Left lung (tissue), 14 donors: ENCODE measurements around the gene CFHR1. TPM values are rescaled to one million over a fixed set of nuclear protein-coding genes. Genes with fewer than 3 reads are reported as not detected.
A peak's percentile ranks its signal among the peaks of the same experiment; 100 is the strongest.
"Not testable (repeated sequence)": the region's sequence is repeated elsewhere in the genome, so short reads cannot be mapped to it uniquely, and the experiment has no call there.

Source experiments
- ATAC-seq: fragments of 200-7000 bp; cut with Tn5 transposase; one replicate; pipeline ENCODE4 v1.9.1; 2020; ENCODE audit warnings: moderate library complexity
- DNase-seq, 4 donors: peaks; one replicate each; pipeline ENCODE4 v3.0.0-alpha.2; 2013 to 2020
- H3K27ac ChIP-seq, 2 donors: fragments of 200-600 bp; sonication (generic) in 1 of 2; one replicate each; pipeline versions ENCODE4 v1.5.0 to v1.8.0; 2020 to 2021
- H3K27me3 ChIP-seq, 2 donors: fragments of 200-600 bp; sonication (generic) in 1 of 2; one replicate each; pipeline versions ENCODE4 v1.5.0 to v1.8.0; 2020 to 2021
- H3K36me3 ChIP-seq, 2 donors: fragments of 200-600 bp; sonication (generic) in 1 of 2; one replicate each; pipeline versions ENCODE4 v1.5.0 to v1.8.0; 2020 to 2021
- H3K4me1 ChIP-seq, 2 donors: fragments of 200-600 bp; one replicate each; pipeline ENCODE4 v1.8.0; 2021
- H3K4me3 ChIP-seq, 2 donors: fragments of 200-600 bp; sonication (generic) in 1 of 2; one replicate each; pipeline versions ENCODE4 v1.5.0 to v1.8.0; 2020 to 2021; ENCODE audit warnings: mild to moderate bottlenecking in 1 of 2
- H3K9me3 ChIP-seq, 2 donors: fragments of 200-600 bp; sonication (generic) in 1 of 2; one replicate each; pipeline versions ENCODE4 v1.5.0 to v1.8.0; 2020 to 2021
- intact Hi-C, 2 donors: fragments of 100-400 bp; cut with DNase I; formaldehyde crosslinking; loops; one replicate each; pipeline versions ENCODE4 v1.11.2 to v1.14.2; 2022
- long read RNA-seq, 12 donors: library from polyadenylated mRNA in 2 of 12; unstranded in 2 of 12; transcript quantifications; one replicate each; pipeline ENCODE4 v2.0.0 and lab custom pipeline, GENCODE V29; 2019 to 2026
- polyA plus RNA-seq, 6 donors: library from polyadenylated mRNA; unstranded; fragments of 120-200 nt; gene quantifications; one replicate each; pipeline ENCODE4 v1.2.1, GENCODE V29; 2013; ENCODE audit not compliant: insufficient read length in 6 of 6
- total RNA-seq, 2 donors: library from RNA; stranded (reverse); fragmentation: NEBNext Ultra II Directional; extraction: Animal tissue kit (Norgen Biotek cat#: 25700); gene quantifications; one replicate each; pipeline ENCODE4 v1.2.1, GENCODE V29; 2021
- TF ChIP-seq, protein P1 (sequence below), 2 donors: fragments of 200-600 bp; sonication (generic) in 1 of 2; IDR thresholded peaks; one replicate each; pipeline versions ENCODE4 v1.5.0 to v1.8.0; 2021; ENCODE audit warnings: antibody characterized with exemption in 2 of 2
- donor health status: DM: no; HTN: yes; CAD: no.
- donor health status: DM: no; HTN: no; CAD: no.

The CFHR1 gene
- total RNA-seq = not detected
- polyA plus RNA-seq = 1 to 10 TPM in 5 of 6 donors, under 1 TPM in 1; 0.52 to 7.6 (median 3.6) TPM
- long read RNA-seq, donor 1, partial matches to known transcripts = 0 of 6 reads
- long read RNA-seq, donor 1, other reads (novel, unspliced or antisense) = 6 of 6 reads
- long read RNA-seq, donor 2 = 0 reads
- long read RNA-seq, donor 3 = 0 reads
- long read RNA-seq, donor 4 = 0 reads
- long read RNA-seq, donor 5, partial matches to known transcripts = 11 of 11 reads
- long read RNA-seq, donor 5, other reads (novel, unspliced or antisense) = 0 of 11 reads
- long read RNA-seq, donor 6, partial matches to known transcripts = 0 of 7 reads
- long read RNA-seq, donor 6, other reads (novel, unspliced or antisense) = 7 of 7 reads
- long read RNA-seq, donor 7 = 0 reads
- long read RNA-seq, donor 8 = 0 reads
- long read RNA-seq, donor 9 = 0 reads
- long read RNA-seq, donor 10 = 0 reads
- long read RNA-seq, donor 11 = 0 reads
- long read RNA-seq, donor 12 = 0 reads

DNA sequence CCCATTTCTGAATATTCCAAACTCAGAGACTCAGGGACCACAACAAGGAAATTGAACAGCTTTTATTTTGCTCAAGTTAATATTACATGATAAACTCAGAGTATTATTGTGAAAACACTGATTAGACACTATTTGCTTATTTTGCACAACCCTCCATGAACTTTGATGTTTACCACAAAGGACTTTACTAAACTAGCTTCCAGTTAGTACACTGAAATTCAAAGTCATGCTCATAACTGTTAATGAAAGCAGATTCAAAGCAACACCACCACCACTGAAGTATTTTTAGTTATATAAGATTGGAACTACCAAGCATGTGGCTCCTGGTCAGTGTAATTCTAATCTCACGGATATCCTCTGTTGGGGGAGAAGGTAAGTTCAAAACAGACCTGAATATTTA is at the start of gene CFHR1:
Gene CFHR1 (plus strand): TSS at position 201 of the 400 bp plus-strand sequence. CDS start 114 bp downstream, at position 315.
- intact Hi-C loops, DNase-seq, H3K4me3 ChIP-seq, ATAC-seq, H3K9me3 ChIP-seq, H3K27me3 ChIP-seq, H3K36me3 ChIP-seq, H3K4me1 ChIP-seq, H3K27ac ChIP-seq: not testable (repeated sequence)

DNA sequence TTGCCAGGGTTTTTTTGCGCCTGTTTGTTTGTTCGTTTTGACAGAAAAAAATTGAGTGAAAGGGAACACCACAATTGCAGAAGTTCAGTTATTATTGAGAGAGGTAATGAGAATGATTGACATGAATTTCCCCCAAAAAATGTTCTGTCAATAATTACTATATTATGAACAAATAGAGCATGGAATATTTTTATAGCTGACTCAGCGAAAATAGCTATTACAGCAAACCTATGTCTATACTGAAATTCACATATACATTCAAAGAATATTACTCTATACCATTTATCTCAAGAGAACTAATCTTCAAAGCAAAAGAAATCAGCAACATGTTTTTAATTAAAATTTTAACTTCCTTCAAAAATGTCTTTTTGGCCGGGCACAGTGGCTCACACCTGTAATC is 49.7 kb upstream of the CFHR1 start:
- intact Hi-C loops, H3K27me3 ChIP-seq, ATAC-seq, H3K4me1 ChIP-seq, H3K27ac ChIP-seq, H3K36me3 ChIP-seq, H3K9me3 ChIP-seq, H3K4me3 ChIP-seq, DNase-seq: not testable (repeated sequence)

DNA sequence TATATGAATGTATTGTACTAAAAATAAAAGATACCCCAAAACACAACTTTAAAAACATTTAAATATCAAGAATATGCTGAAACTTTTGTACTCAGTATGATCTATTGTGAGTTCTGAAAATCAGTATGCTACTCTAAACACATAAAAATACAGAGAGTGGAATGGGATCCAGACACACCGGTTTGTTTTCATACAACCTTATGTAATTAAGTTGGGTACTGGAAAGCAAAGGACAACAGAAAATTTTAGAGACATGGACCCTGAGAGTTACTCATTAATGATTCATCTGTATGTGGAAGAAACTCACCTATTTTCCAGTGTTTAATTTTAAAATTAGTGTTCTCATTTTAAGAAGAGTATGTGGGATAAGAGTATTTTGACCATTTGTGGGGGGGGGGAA is 45.8 kb upstream of the CFHR1 start:
- Histone ChIP-seq H3K4me3 (no peak overlapping the region), H3K4me1 (no peaks in the 10 kb centered on the region), H3K9me3 (no peaks in the 10 kb centered on the region), H3K27ac (no peak overlapping the region), H3K36me3 (no peaks in the 10 kb centered on the region), H3K27me3 (no peaks in the 10 kb centered on the region)
- no peak for ATAC-seq
- DNase-seq = no peak
- intact Hi-C loops = no loop called here
- TF ChIP-seq, protein P1, sequence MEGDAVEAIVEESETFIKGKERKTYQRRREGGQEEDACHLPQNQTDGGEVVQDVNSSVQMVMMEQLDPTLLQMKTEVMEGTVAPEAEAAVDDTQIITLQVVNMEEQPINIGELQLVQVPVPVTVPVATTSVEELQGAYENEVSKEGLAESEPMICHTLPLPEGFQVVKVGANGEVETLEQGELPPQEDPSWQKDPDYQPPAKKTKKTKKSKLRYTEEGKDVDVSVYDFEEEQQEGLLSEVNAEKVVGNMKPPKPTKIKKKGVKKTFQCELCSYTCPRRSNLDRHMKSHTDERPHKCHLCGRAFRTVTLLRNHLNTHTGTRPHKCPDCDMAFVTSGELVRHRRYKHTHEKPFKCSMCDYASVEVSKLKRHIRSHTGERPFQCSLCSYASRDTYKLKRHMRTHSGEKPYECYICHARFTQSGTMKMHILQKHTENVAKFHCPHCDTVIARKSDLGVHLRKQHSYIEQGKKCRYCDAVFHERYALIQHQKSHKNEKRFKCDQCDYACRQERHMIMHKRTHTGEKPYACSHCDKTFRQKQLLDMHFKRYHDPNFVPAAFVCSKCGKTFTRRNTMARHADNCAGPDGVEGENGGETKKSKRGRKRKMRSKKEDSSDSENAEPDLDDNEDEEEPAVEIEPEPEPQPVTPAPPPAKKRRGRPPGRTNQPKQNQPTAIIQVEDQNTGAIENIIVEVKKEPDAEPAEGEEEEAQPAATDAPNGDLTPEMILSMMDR (IDR thresholded peaks at IDR 0.05) = no peak

DNA sequence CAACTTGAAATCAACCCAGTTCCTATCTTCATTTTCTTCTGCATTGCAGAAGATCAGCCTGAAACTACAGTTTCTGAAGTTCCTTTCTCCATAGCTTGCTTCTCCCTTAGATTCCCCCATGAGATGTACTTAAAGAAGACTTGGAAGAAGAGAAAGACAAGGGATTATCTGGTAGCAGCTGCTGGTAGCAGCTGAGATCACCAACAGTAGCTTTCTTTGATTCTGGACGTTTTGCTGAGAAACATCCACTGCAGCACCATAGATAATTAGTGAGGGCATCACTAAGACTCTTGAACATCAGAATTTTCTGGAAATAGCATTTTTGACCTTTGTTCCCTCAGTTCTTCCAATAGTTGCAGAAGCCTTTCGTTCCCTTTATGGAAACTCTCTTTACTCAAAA is 45.4 kb upstream of the CFHR1 start:
- H3K4me3 ChIP-seq = no peak overlapping the region
- H3K27me3 ChIP-seq = no peaks in the 10 kb centered on the region
- TF ChIP-seq, protein P1 (IDR thresholded peaks at IDR 0.05) = no peak
- H3K36me3 ChIP-seq = no peaks in the 10 kb centered on the region
- intact Hi-C loops = no loop called here
- no peak for ATAC-seq
- no peaks in the 10 kb centered on the region for H3K4me1 ChIP-seq
- no peaks in the 10 kb centered on the region for H3K9me3 ChIP-seq
- no peak overlapping the region for H3K27ac ChIP-seq
- no peak for DNase-seq

DNA sequence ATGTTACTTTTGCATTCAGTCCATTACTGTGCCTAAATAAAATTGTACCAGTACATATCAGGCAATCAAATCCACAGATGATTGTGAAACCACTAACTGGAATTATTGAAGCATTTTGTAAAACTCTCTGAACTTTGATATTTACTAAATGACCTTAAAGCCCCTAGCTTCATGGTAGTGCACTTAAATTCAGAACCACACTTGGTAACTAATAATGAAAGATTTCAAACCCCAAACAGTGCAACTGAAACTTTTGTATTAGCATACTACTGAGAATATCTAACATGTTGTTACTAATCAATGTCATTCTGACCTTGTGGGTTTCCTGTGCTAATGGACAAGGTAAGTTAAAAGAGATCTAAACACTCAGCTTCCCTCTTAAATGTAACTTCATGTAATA is 44.9 kb upstream of the CFHR1 start, which contains the start of gene CFHR3:
Gene CFHR3 (plus strand): TSS at position 238 of the 400 bp plus-strand sequence. CDS start 47 bp downstream, at position 285.
- intact Hi-C loops = no loop called here
- DNase-seq (no peak), ATAC-seq (no peak)
- TF ChIP-seq, protein P1 (IDR thresholded peaks at IDR 0.05) = no peak
- Histone ChIP-seq H3K9me3 (no peaks in the 10 kb centered on the region), H3K36me3 (no peaks in the 10 kb centered on the region), H3K4me3 (no peak within 1 kb of the TSS), H3K4me1 (no peaks in the 10 kb centered on the region), H3K27ac (no peak within 1 kb of the TSS), H3K27me3 (no peaks in the 10 kb centered on the region)

DNA sequence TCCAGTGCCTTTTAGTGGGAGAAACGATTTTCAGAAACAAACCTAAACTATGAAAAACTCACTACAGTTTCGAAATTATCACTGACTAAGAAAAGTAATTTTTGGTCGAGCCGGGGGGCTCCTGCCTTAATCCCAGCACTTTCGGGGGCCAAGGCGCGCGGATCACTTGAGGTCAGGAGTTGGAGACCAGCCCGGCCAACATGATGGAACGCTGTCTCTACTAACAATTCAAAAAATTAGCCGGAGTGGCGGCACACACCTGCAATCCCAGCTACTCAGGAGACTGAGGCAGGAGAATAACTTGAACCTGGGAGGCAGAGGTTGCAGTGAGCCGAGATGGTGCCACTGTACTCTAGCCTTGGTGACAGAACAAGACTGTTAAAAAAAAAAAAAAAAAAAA is 41.9 kb upstream of the CFHR1 start:
- TF ChIP-seq, protein P1 (IDR thresholded peaks at IDR 0.05) = no peak
- DNase-seq (peak in 1 of 4 donors; percentile 40), ATAC-seq (no peak)
- Histone ChIP-seq H3K27ac (no peak overlapping the region), H3K36me3 (no peaks in the 10 kb centered on the region), H3K4me1 (no peaks in the 10 kb centered on the region), H3K4me3 (no peak overlapping the region), H3K27me3 (no peaks in the 10 kb centered on the region), H3K9me3 (no peaks in the 10 kb centered on the region)
- intact Hi-C loops = no loop called here
